ENCODE measurements around the gene KCTD16.

GRCh38 chr5:144265643-144266247 is 95.1 kb downstream of the KCTD16 start:
- TF ChIP-seq HDGF (IDR thresholded peaks at IDR 0.05; ENCODE audit: borderline replicate concordance) = no peak
- no peak for TF ChIP-seq FOXA1 (IDR thresholded peaks at IDR 0.05)
